Gastrocnemius medialis (tissue), 4 donors: ENCODE measurements around the gene PPP1R14C.

Experiments used
- CTCF ChIP-seq, 5 experiments: fragments of 450-650 bp in 3 of 5; fragments of 200-600 bp in 2 of 5; sonication (generic) in 2 of 5; IDR thresholded peaks in 4 of 5; conservative IDR thresholded peaks in 1 of 5; 1 replicate in 4 of 5; 2 replicates in 1 of 5; pipeline ENCODE4 v1.5.1; 2016 to 2019; ENCODE audit warnings: antibody characterized with exemption in 5 of 5, mild to moderate bottlenecking in 3 of 5, moderate library complexity in 3 of 5
- POLR2A ChIP-seq, 2 donors: fragments of 450-650 bp; IDR thresholded peaks; one replicate each; pipeline ENCODE4 v1.6.1; 2017; ENCODE audit warnings: antibody characterized with exemption in 2 of 2, mild to moderate bottlenecking in 2 of 2, moderate library complexity in 2 of 2

- TF ChIP-seq CTCF (IDR thresholded peaks at IDR 0.05 in 4 of 5, conservative IDR thresholded peaks at IDR 0.05 in 1 of 5) (no peak), POLR2A (IDR thresholded peaks at IDR 0.05) (no peak)
Measured at GRCh38 chr6:150124235-150124634, 18.6 kb upstream of the PPP1R14C start.
